WERI-Rb-1 (cell line): ENCODE results near the gene TTC24.
"Not testable (repeated sequence)": the region's sequence is repeated elsewhere in the genome, so short reads cannot be mapped to it uniquely, and the experiment has no call there.

Source experiments
- DNase-seq: peaks from one replicate; pipeline ENCODE4 v3.0.0-alpha.2; 2020
- H3K27ac ChIP-seq: fragments of 250-450 bp; sonication (Bioruptor Pico); 2 replicates; pipeline ENCODE4 v1.5.1; 2020; ENCODE audit warnings: mild to moderate bottlenecking, moderate library complexity
- H3K27me3 ChIP-seq: fragments of 250-450 bp; sonication (Bioruptor Pico); 2 replicates; pipeline ENCODE4 v1.5.1; 2021; ENCODE audit warnings: mild to moderate bottlenecking, low read depth, moderate library complexity; ENCODE audit not compliant: insufficient read depth, severe bottlenecking
- H3K36me3 ChIP-seq: fragments of 250-450 bp; sonication (Bioruptor Pico); 2 replicates; pipeline ENCODE4 v1.5.1; 2020; ENCODE audit warnings: mild to moderate bottlenecking, moderate library complexity
- H3K4me3 ChIP-seq: 2 replicates; pipeline ENCODE4 v1.5.1; 2011; ENCODE audit warnings: low read depth, mild to moderate bottlenecking, control low read depth, low read length
- H3K9me3 ChIP-seq: fragments of 250-450 bp; sonication (Bioruptor Pico); 2 replicates; pipeline ENCODE4 v1.5.1; 2021; ENCODE audit warnings: mild to moderate bottlenecking, moderate library complexity; ENCODE audit not compliant: severe bottlenecking
- CTCF ChIP-seq: IDR thresholded peaks from 2 replicates; pipeline ENCODE4 v1.5.1; 2011; ENCODE audit warnings: low read depth, mild to moderate bottlenecking, control low read depth, inconsistent platforms, low read length

The TTC24 gene

GRCh38 chr1:156582388-156583017, 3.0 kb downstream of the TTC24 start:
- no peak for DNase-seq
- no peaks in the 10 kb centered on the region for H3K9me3 ChIP-seq
- H3K27me3 ChIP-seq = no peaks in the 10 kb centered on the region
- no peaks in the 10 kb centered on the region for H3K36me3 ChIP-seq
- TF ChIP-seq CTCF = no peak
- H3K4me3 ChIP-seq = no peak overlapping the region
- no peak overlapping the region for H3K27ac ChIP-seq

- H3K9me3 ChIP-seq = no peaks in the 10 kb centered on the region
- H3K36me3 ChIP-seq = no peaks in the 10 kb centered on the region
- peak; percentile 97 for TF ChIP-seq CTCF
- H3K4me3 ChIP-seq = no peak overlapping the region
- peak; percentile 90 for DNase-seq
- H3K27me3 ChIP-seq = no peaks in the 10 kb centered on the region
- H3K27ac ChIP-seq = peak overlapping the region; percentile 51
Observed at GRCh38 chr1:156583821-156584622, 4.5 kb downstream of the TTC24 start.

- Histone ChIP-seq H3K4me3 (no peak overlapping the region), H3K27ac (peak overlapping the region; percentile 51)
- DNase-seq = peak; percentile 84
Observed at GRCh38 chr1:156584813-156585212, 5.3 kb downstream of the TTC24 start.

GRCh38 chr1:156586323-156586722, 6.8 kb downstream of the TTC24 start:
- no peak for DNase-seq

More at GRCh38 chr1:156584813-156585212, 5.3 kb downstream of the TTC24 start:
- TF ChIP-seq CTCF = peak; percentile 100
- Histone ChIP-seq H3K27me3 (no peaks in the 10 kb centered on the region), H3K9me3 (no peaks in the 10 kb centered on the region), H3K36me3 (no peaks in the 10 kb centered on the region)

GRCh38 chr1:156586892-156587477, 7.5 kb downstream of the TTC24 start:
- TF ChIP-seq CTCF = no peak
- Histone ChIP-seq H3K27ac (no peak overlapping the region), H3K27me3 (no peaks in the 10 kb centered on the region), H3K4me3 (no peak overlapping the region), H3K36me3 (no peaks in the 10 kb centered on the region), H3K9me3 (no peaks in the 10 kb centered on the region)
- DNase-seq = no peak

More at GRCh38 chr1:156586323-156586722, 6.8 kb downstream of the TTC24 start:
- TF ChIP-seq CTCF = no peak
- Histone ChIP-seq H3K9me3 (no peaks in the 10 kb centered on the region), H3K27ac (no peak overlapping the region), H3K36me3 (no peaks in the 10 kb centered on the region), H3K4me3 (no peak overlapping the region), H3K27me3 (no peaks in the 10 kb centered on the region)

GRCh38 chr1:156587927-156588326, 8.4 kb downstream of the TTC24 start:
- H3K9me3 ChIP-seq, DNase-seq, H3K36me3 ChIP-seq, H3K27ac ChIP-seq, H3K4me3 ChIP-seq, H3K27me3 ChIP-seq: not testable (repeated sequence)
